Measurements from ENCODE around the gene ADAM33.

- TF ChIP-seq CTCF (IDR thresholded peaks at IDR 0.05; ENCODE audit: insufficient read depth, low read length, poor library complexity, severe bottlenecking) (no peak), EZH2phosphoT487 (conservative IDR thresholded peaks at IDR 0.05; ENCODE audit: low read length) (no peak)
These were observed 18.6 kb downstream of the ADAM33 start, which contains the start of gene GFRA4 for GRCh38 chr20:3663031-3663701.
